ENCODE measurements around the gene PCDHA9.
"Not testable (repeated sequence)": the region's sequence is repeated elsewhere in the genome, so short reads cannot be mapped to it uniquely, and the experiment has no call there.

Gene PCDHA9

DNA sequence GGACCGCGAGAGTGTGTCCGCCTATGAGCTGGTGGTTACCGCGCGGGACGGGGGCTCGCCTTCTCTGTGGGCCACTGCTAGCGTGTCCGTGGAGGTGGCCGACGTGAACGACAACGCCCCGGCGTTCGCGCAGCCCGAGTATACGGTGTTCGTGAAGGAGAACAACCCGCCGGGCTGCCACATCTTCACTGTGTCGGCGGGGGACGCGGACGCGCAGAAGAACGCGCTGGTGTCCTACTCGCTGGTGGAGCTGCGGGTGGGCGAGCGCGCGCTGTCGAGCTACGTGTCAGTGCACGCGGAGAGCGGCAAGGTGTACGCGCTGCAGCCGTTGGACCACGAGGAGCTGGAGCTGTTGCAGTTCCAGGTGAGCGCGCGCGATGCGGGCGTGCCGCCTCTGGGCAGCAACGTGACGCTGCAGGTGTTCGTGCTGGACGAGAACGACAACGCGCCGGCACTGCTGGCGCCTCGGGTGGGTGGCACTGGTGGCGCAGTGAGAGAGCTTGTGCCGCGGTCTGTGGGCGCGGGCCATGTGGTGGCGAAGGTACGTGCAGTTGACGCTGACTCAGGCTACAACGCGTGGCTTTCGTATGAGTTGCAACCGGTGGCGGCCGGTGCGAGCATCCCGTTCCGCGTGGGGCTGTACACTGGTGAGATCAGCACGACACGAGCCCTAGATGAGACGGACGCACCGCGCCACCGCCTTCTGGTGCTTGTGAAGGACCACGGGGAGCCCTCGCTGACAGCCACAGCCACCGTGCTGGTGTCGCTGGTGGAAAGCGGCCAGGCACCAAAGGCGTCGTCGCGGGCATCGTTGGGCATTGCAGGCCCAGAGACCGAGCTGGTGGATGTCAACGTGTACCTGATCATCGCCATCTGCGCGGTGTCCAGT, 12.3 kb upstream of the PCDHA9 start:
- no peak for DNase-seq (ENCODE audit: low spot score)

DNA sequence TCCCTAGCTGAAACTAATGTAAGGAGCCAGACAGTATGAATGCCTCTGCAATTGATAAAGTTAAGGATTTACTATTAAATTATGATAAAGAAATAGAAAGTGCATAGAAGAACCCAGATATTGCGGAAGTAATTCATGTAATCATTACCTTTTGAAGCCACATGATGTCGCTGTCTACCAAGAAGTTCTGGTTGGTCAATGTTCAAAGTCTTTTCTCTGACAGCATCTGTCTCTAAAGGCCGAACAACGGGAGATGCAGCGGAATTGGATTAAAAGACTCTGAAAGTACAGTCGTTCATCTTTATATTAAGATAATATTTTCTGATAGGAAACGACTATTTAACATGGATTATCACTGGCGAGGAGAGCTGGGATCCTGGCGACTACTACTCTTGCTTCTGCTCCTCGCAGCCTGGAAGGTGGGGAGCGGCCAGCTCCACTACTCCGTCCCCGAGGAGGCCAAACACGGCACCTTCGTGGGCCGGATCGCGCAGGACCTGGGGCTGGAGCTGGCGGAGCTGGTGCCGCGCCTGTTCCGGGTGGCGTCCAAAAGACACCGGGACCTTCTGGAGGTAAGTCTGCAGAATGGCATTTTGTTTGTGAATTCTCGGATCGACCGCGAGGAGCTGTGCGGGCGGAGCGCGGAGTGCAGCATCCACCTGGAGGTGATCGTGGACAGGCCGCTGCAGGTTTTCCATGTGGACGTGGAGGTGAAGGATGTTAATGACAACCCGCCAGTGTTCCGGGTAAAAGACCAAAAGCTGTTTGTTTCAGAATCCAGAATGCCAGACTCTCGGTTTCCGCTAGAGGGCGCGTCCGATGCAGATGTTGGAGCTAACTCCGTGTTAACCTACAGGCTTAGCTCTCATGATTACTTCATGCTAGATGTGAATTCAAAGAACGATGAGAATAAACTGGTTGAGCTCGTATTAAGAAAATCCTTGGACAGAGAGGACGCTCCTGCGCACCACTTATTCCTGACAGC, 6.9 kb upstream of the PCDHA9 start, which contains the start of gene PCDHA8:
TSS of gene PCDHA8 (plus strand) at position 210 of the 985 bp plus-strand sequence. CDS start at position 345, 135 bp downstream.
- peak; percentile 1 for DNase-seq (ENCODE audit: low spot score)

DNA sequence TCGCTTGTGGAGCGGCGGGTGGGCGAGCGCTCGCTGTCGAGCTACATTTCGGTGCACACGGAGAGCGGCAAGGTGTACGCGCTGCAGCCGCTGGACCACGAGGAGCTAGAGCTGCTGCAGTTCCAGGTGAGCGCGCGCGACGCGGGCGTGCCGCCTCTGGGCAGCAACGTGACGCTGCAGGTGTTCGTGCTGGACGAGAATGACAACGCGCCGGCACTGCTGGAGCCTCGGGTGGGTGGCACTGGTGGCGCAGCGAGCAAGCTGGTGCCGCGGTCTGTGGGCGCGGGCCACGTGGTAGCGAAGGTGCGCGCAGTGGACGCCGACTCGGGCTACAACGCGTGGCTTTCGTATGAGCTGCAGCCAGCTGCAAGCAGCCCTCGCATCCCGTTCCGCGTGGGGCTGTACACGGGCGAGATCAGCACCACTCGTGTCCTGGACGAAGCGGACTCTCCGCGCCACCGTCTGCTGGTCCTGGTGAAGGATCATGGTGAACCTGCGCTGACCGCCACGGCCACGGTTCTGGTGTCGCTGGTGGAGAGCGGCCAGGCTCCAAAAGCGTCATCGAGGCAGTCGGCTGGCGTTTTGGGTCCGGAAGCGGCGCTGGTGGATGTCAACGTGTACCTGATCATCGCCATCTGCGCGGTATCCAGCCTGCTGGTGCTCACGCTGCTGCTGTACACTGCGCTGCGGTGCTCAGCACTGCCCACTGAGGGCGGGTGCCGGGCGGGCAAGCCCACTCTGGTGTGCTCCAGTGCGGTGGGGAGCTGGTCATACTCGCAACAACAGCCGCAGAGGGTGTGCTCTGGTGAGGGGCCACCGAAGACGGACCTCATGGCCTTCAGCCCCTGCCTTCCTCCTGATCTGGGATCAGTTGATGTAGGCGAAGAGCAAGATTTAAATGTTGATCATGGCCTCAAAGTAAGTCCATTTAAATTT, 5.1 kb upstream of the PCDHA9 start:
- DNase-seq (ENCODE audit: low spot score) = no peak

DNA sequence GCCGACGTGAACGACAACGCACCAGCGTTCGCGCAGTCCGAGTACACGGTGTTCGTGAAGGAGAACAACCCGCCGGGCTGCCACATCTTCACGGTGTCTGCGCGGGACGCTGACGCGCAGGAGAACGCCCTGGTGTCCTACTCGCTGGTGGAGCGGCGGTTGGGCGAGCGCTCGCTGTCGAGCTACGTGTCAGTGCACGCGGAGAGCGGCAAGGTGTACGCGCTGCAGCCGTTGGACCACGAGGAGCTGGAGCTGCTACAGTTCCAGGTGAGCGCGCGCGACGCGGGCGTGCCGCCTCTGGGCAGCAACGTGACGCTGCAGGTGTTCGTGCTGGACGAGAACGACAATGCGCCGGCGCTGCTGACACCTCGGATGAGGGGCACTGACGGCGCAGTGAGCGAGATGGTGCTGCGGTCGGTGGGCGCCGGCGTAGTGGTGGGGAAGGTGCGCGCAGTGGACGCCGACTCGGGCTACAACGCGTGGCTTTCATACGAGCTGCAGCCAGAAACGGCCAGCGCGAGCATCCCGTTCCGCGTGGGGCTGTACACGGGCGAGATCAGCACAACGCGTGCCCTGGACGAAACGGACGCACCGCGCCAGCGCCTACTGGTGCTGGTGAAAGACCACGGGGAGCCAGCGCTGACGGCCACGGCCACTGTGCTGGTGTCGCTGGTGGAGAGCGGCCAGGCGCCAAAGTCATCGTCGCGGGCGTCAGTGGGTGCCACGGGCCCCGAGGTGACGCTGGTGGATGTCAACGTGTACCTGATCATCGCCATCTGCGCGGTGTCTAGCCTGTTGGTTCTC, 1.9 kb downstream of the PCDHA9 start:
- not testable (repeated sequence) for DNase-seq (ENCODE audit: low spot score)

DNA sequence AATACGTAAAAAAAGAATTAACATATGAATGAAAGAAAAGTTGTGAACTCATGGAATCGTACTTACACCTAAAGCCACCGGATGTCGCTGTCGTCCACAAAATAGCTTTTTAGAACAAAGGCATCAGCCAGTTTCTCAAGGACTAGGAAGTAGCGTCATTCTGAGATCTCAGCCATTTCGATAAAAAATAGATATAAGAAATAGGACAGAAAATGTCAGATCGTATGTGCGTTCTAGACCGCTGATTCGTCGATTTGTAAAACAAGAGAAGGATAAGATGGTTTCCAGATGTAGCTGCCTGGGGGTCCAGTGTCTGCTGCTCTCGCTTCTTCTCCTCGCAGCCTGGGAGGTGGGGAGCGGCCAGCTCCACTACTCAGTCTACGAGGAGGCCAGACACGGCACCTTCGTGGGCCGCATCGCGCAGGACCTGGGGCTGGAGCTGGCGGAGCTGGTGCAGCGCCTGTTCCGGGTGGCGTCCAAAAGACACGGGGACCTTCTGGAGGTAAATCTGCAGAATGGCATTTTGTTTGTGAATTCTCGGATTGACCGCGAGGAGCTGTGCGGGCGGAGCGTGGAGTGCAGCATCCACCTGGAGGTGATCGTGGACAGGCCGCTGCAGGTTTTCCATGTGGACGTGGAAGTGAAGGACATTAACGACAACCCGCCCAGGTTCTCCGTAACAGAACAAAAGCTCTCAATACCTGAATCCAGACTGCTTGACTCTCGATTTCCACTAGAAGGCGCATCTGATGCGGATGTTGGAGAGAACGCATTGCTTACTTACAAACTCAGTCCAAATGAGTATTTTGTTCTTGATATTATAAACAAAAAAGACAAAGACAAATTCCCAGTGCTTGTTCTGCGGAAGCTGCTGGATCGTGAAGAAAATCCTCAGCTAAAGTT, 7.8 kb downstream of the PCDHA9 start, which contains the start of gene PCDHA10:
TSS of gene PCDHA10 (plus strand) at position 126 of the 903 bp plus-strand sequence. CDS start at position 278, 152 bp downstream.
- no peak for DNase-seq (ENCODE audit: low spot score)

DNA sequence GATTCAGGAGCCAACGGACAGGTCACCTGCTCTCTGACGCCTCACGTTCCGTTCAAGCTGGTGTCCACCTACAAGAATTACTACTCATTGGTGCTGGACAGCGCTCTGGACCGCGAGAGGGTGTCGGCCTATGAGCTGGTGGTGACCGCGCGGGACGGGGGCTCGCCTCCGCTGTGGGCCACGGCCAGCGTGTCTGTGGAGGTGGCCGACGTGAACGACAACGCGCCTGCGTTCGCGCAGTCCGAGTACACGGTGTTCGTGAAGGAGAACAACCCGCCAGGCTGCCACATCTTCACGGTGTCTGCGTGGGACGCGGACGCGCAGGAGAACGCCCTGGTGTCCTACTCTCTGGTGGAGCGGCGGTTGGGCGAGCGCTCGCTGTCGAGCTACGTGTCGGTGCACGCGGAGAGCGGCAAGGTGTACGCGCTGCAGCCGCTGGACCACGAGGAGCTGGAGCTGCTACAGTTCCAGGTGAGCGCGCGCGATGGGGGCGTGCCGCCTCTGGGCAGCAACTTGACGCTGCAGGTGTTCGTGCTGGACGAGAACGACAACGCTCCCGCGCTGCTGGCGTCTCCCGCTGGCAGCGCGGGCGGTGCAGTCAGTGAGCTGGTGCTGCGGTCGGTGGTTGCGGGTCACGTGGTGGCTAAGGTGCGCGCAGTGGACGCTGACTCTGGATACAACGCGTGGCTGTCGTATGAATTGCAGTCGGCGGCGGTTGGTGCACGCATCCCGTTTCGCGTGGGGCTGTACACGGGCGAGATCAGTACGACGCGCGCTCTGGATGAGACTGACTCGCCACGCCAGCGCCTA, 9.2 kb downstream of the PCDHA9 start:
- no peak for DNase-seq (ENCODE audit: low spot score)

DNA sequence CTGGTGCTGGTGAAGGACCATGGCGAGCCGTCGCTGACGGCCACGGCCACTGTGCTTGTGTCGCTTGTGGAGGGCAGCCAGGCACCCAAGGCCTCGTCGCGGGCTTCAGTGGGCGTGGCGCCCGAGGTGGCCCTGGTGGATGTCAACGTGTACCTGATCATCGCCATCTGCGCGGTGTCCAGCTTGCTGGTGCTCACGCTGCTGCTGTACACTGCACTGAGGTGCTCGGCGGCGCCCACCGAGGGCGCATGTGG, 9.7 kb downstream of the PCDHA9 start:
- no peak for DNase-seq (ENCODE audit: low spot score)

DNA sequence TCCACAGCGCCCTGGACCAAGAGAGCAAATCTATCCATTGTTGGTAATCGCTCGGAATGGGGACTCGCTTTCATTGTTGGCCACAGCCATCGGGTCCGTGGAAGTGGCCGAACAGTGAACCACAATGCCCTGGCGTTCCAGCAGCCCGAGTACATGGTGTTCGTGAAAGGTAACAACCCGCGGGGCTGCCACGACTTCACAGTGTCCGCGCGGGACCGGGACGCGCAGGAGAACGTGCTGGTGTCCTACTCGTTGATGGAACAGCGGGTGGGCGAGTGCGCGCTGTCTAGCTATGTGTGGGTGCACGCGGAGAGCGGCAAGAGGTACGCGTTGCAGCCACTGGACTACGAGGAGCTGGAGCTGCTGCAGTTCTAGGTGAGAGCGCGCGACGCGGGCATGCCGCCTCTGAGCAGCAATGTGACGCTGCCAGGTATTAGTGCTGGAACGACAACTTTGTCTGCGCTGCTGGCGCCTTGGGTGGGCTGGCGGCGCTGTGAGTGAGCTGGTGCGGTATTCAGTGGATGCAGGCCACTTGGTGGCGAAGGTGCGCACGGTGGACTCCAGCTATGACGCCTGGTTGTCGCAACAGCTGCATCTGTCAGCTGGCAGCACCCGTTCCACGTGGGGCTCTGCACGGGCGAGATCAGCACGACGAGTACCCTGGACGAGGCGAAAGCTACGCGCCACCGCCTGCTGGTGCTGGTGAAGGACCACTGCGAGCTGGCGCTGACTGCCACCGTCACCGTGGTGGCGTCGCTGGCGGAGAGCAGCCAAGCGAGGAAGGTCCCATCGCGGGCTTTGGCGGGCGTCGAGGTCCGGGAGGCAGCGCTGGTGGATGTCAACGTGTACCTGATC, 14.5 kb downstream of the PCDHA9 start:
- DNase-seq (ENCODE audit: low spot score) = no peak

DNA sequence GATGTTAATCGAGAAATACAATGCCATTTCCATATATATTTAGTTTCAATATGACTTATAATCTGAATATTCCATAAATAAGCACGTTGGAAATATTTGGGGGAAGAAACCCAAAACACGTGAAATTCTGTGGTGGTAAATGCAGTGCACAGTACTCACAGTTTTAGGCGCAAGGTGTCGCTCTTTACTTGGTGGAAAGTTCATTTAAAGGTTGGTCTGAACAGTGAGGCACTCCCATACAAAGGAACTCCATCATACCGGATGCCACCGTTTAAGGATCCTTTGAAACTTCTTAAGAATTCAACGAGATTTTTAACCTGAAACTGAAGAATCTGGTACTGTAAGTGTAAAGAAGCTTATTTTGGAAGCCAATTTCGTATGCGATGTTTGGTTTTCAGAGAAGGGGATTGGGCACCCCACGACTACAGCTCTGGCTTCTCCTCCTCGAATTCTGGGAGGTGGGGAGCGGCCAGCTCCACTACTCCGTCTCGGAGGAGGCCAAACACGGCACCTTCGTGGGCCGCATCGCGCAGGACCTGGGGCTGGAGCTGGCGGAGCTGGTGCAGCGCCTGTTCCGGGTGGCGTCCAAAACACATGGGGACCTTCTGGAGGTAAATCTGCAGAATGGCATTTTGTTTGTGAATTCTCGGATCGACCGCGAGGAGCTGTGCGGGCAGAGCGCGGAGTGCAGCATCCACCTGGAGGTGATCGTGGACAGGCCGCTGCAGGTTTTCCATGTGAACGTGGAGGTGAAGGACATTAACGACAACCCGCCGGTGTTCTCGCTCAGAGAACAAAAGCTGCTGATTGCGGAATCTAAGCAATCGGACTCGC, 20.8 kb downstream of the PCDHA9 start, which contains the start of gene PCDHA11:
TSS of gene PCDHA11 (plus strand) at position 237 of the 834 bp plus-strand sequence. CDS start at position 384, 147 bp downstream.
- no peak for DNase-seq (ENCODE audit: low spot score)

DNA sequence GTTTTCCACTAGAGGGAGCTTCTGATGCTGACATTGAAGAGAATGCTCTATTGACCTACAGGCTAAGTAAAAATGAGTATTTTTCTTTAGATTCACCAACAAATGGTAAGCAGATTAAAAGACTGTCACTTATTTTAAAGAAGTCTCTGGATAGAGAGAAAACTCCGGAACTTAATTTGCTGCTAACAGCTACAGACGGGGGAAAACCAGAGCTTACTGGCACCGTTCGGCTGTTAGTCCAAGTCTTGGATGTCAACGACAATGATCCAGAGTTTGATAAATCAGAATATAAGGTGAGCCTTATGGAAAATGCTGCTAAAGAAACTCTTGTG, 21.3 kb downstream of the PCDHA9 start:
- DNase-seq (ENCODE audit: low spot score) = no peak

DNA sequence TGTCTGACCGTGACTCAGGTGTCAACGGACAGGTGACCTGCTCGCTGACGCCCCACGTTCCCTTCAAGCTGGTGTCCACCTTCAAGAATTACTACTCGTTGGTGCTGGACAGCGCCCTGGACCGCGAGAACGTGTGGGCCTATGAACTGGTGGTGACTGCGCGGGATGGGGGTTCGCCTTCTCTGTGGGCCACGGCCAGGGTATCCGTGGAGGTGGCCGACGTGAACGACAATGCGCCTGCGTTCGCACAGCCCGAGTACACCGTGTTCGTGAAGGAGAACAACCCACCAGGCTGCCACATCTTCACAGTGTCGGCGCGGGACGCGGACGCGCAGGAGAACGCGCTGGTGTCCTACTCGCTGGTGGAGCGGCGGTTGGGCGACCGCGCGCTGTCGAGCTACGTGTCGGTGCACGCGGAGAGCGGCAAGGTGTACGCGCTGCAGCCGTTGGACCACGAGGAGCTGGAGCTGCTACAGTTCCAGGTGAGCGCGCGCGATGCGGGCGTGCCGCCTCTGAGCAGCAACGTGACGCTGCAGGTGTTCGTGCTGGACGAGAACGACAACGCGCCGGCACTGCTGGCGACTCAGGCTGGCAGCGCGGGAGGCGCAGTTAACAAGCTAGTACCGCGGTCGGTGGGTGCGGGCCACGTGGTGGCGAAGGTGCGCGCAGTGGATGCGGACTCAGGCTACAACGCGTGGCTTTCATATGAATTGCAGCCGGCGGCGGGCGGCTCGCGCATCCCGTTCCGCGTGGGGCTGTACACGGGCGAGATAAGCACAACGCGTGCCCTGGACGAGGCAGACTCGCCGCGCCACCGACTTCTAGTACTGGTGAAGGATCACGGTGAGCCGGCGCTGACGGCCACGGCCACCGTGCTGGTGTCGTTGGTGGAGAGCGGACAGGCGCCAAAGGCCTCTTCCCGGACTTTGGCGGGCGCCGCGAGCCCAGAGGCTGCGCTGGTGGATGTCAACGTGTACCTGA, 22.3 kb downstream of the PCDHA9 start:
- DNase-seq (ENCODE audit: low spot score) = no peak

DNA sequence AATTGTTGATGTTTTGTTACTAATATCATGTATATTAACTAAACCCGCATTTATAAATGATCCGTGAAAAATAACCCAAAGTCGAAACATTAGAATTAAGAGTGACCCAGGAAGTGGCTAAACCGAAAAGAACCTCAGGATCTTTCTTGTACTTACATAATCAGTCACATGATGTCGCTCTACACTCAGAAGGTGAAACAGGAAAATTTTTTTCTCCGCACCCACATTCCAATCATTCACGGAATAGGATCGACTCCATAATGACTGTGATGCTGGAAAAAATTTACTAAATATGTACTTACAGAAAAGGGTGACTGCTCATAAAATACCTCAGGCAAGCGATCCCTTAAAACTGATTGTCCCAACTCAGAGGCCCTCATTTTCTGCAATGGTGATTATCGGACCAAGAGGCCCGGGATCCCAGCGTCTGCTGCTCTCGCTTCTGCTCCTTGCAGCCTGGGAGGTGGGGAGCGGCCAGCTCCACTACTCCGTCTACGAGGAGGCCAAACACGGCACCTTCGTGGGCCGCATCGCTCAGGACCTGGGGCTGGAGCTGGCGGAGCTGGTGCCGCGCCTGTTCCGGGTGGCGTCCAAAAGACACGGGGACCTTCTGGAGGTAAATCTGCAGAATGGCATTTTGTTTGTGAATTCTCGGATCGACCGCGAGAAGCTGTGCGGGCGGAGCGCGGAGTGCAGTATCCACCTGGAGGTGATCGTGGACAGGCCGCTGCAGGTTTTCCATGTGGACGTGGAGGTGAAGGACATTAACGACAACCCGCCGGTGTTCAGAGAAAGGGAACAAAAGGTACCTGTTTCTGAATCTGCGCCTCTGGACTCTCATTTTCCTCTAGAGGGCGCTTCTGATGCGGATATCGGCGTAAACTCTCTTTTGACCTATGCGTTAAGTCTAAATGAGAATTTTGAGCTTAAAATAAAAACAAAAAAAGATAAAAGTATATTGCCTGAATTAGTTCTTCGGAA, 27.2 kb downstream of the PCDHA9 start, which contains the start of gene PCDHA12:
TSS of gene PCDHA12 (plus strand) at position 224 of the 981 bp plus-strand sequence. CDS start at position 389, 165 bp downstream.
- no peak for DNase-seq (ENCODE audit: low spot score)

DNA sequence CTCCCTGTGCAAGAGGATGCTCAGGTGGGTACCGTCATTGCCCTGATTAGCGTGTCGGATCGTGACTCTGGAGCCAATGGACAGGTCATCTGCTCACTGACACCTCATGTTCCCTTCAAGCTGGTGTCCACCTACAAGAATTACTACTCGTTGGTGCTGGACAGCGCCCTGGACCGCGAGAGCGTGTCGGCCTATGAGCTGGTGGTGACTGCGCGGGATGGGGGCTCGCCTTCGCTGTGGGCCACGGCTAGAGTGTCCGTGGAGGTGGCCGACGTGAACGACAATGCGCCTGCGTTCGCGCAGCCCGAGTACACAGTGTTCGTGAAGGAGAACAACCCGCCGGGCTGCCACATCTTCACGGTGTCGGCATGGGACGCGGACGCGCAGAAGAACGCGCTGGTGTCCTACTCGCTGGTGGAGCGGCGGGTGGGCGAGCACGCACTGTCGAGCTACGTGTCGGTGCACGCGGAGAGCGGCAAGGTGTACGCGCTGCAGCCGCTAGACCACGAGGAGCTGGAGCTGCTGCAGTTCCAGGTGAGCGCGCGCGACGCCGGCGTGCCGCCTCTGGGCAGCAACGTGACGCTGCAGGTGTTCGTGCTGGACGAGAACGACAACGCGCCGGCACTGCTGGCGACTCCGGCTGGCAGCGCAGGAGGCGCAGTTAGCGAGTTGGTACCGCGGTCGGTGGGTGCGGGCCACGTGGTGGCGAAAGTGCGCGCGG, 28.5 kb downstream of the PCDHA9 start:
- not testable (repeated sequence) for DNase-seq (ENCODE audit: low spot score)

DNA sequence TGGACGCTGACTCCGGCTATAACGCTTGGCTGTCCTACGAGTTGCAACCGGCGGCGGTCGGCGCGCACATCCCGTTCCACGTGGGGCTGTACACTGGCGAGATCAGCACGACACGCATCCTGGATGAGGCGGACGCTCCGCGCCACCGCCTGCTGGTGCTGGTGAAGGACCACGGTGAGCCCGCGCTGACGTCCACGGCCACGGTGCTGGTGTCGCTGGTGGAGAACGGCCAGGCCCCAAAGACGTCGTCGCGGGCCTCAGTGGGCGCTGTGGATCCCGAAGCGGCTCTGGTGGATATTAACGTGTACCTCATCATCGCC, 29.0 kb downstream of the PCDHA9 start:
- DNase-seq (ENCODE audit: low spot score) = no peak
